OCI-LY7 (cell line): Measurements from ENCODE around the gene PRR14. TPM values are rescaled to one million over a fixed set of nuclear protein-coding genes. Genes with fewer than 3 reads are reported as not detected.
A peak's percentile ranks its signal among the peaks of the same experiment; 100 is the strongest.

ENCODE experiments used
- Bru-seq: library from RNA; stranded (reverse); fragments of 400-500 nt; gene quantifications from one replicate; lab custom pipeline; 2021; lab: Mats Ljungman, UMichigan
- BruChase-seq, 2 experiments: library from RNA; stranded (reverse); fragments of 400-500 nt; gene quantifications; one replicate each; lab custom pipeline; 2021; lab: Mats Ljungman, UMichigan
- BruUV-seq: library from RNA; stranded (reverse); fragments of 400-500 nt; replicated peaks from 2 replicates; lab custom pipeline; 2021; lab: Mats Ljungman, UMichigan
- CTCF ChIA-PET: fragments of 300-600 bp; sonication (Branson Sonifier 250); formaldehyde crosslinking; loops from one replicate; lab custom pipeline; 2022; ENCODE audit warnings: antibody characterized with exemption; ENCODE audit not compliant: unreplicated experiment; lab: Charles Lee
- POLR2A ChIA-PET: fragments of 300-600 bp; sonication (Branson Sonifier 250); formaldehyde crosslinking; loops from one replicate; lab custom pipeline; 2022; ENCODE audit warnings: antibody characterized with exemption; lab: Charles Lee
- DNase-seq: peaks from one replicate; pipeline ENCODE4 v3.0.0-alpha.2; 2015; ENCODE audit warnings: low spot score
- H2AFZ ChIP-seq: fragments of 200-600 bp; sonication (generic), shearing (Covaris generic); 2 replicates; pipeline ENCODE4 v1.6.1; 2014; ENCODE audit warnings: mild to moderate bottlenecking, antibody characterized with exemption, low read length, moderate library complexity
- H3K27ac ChIP-seq: fragments of 200-600 bp; sonication (generic); 2 replicates; pipeline ENCODE4 v1.5.1; 2014; ENCODE audit warnings: mixed run types, low read depth, mild to moderate bottlenecking, moderate library complexity, low read length, inconsistent platforms; ENCODE audit not compliant: poor library complexity, severe bottlenecking
- H3K36me3 ChIP-seq: fragments of 200-600 bp; sonication (generic); 2 replicates; pipeline ENCODE4 v1.6.1; 2014; ENCODE audit warnings: mild to moderate bottlenecking, antibody characterized with exemption, low read length, moderate library complexity, mixed read lengths; ENCODE audit not compliant: insufficient read depth
- H3K4me1 ChIP-seq: fragments of 200-600 bp; sonication (generic); 2 replicates; pipeline ENCODE4 v1.5.1; 2014; ENCODE audit warnings: mild to moderate bottlenecking, low read length; ENCODE audit not compliant: insufficient read depth, poor library complexity, severe bottlenecking
- H3K4me2 ChIP-seq: fragments of 200-600 bp; sonication (generic); 2 replicates; pipeline ENCODE4 v1.6.1; 2014; ENCODE audit warnings: mild to moderate bottlenecking, low read length
- H3K4me3 ChIP-seq: fragments of 200-600 bp; sonication (generic); 2 replicates; pipeline ENCODE4 v1.5.1; 2014; ENCODE audit warnings: mild to moderate bottlenecking, low read depth, low read length; ENCODE audit not compliant: poor library complexity, severe bottlenecking
- H3K79me2 ChIP-seq: fragments of 200-600 bp; sonication (generic); 2 replicates; pipeline ENCODE4 v1.6.1; 2016; ENCODE audit warnings: low read depth, mild to moderate bottlenecking, low read length, moderate library complexity, mixed read lengths; ENCODE audit not compliant: insufficient read depth
- H3K9me2 ChIP-seq: fragments of 200-600 bp; sonication (generic); 2 replicates; pipeline ENCODE4 v1.6.1; 2016; ENCODE audit warnings: mild to moderate bottlenecking, low read length, mixed read lengths; ENCODE audit not compliant: insufficient read depth
- H3K9me3 ChIP-seq: fragments of 200-600 bp; sonication (generic); 2 replicates; pipeline ENCODE4 v1.6.1; 2014; ENCODE audit warnings: mild to moderate bottlenecking, mixed run types, low read length, mixed read lengths
- H4K20me1 ChIP-seq: fragments of 200-600 bp; sonication (generic); 2 replicates; pipeline ENCODE4 v1.6.1; 2014; ENCODE audit warnings: mild to moderate bottlenecking, antibody characterized with exemption, low read length, moderate library complexity, mixed read lengths; ENCODE audit not compliant: insufficient read depth
- CTCF ChIP-seq: fragments of 200-600 bp; sonication (generic); conservative IDR thresholded peaks from 2 replicates; pipeline ENCODE4 v1.5.1; 2014; ENCODE audit warnings: mild to moderate bottlenecking, antibody characterized with exemption, low read length, moderate library complexity, mixed read lengths
- EZH2phosphoT487 ChIP-seq: fragments of 200-600 bp; sonication (generic); IDR thresholded peaks from 2 replicates; pipeline ENCODE4 v1.6.1; 2018; ENCODE audit warnings: low read depth, borderline replicate concordance, mild to moderate bottlenecking, mixed run types, antibody characterized with exemption, low read length, moderate library complexity, mixed read lengths
- intact Hi-C: fragments of 100-400 bp; cut with micrococcal nuclease; formaldehyde crosslinking; loops from one replicate; pipeline ENCODE4 v1.10.0; 2022; ENCODE audit not compliant: unreplicated experiment
- long read RNA-seq: library from polyadenylated mRNA; stranded (forward); transcript quantifications from one replicate; pipeline ENCODE4 v2.0.0, GENCODE V29; 2022
- total RNA-seq, 2 experiments: library from RNA; depleted of rRNA in 1 of 2; stranded (reverse); fragments of >200 nt in 1 of 2; shearing (Covaris generic) in 1 of 2; gene quantifications; 2 replicates each; pipeline ENCODE4 v1.2.3, GENCODE V29; 2014 to 2022

Gene PRR14
- total RNA-seq (2014; rRNA removed; shearing (Covaris generic)) (33.2 and 35.2 TPM in 2 replicates), total RNA-seq (2022) (75.5 and 81.4 TPM in 2 replicates), Bru-seq, nascent RNA (percentile 65 among the genes with signal in this experiment), BruChase-seq, experiment 1, labeled RNA remaining after a 6-hour chase (percentile 82 among the genes with signal in this experiment), BruChase-seq, experiment 2, labeled RNA remaining after a 2-hour chase (percentile 77 among the genes with signal in this experiment)
- long read RNA-seq, transcript PRR14-203 (11 exons, 2,316 nt): major isoform, 6 of 65 reads
- long read RNA-seq, transcript PRR14-202 (12 exons, 2,198 nt): minor isoform, 5 of 65 reads
- long read RNA-seq, partial matches to known transcripts: 10 of 65 reads
- long read RNA-seq, other reads (novel, unspliced or antisense): 40 of 65 reads

DNA sequence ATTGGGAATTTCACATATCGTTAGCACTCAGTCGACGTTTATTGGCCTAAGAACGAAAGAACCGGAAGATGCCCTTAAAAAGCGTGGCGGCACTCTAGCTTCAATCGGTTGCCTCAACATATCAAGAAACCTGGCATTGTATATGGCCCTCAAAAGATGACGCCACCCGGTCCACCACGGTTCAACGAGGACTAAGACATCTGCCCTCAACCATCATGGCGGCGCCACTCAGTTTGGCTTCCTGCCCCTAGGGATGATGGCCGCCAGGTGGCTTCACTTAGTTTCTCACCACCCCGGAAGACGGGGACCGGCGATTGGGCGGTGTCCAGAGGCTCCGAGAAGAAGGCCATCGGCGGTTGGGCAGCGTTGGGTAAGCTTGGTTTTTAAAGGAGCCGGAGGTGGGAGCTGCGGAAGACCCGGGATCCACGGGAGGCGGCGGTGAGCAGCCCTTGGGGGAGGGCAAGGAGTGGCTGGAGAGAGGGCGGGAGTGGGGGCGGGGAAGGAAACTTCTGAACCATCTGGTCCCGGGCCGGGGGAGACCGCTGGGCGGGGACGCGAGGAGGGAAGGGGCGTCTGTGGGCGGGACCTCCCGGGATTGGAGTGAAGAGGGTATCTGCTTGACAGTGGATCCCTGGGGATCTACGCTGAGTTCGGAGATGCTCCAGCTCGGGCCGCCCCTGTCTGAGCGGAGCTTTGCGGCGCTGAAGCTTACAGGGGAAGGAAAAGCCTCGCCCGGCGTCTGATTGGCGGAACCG is at the start of gene PRR14:
Gene PRR14, plus strand, starts transcription at position 592 of the 755 bp plus-strand sequence. CDS start 686 bp downstream, outside the sequence.
- Histone ChIP-seq H3K4me2 (peak within 1 kb of the TSS; percentile 95), H3K4me1 (peaks cover 17% of the 10 kb centered on the region), H3K36me3 (peaks cover 31% of the 10 kb centered on the region), H3K9me3 (no peaks in the 10 kb centered on the region), H3K4me3 (peak within 1 kb of the TSS; percentile 86), H4K20me1 (no peaks in the 10 kb centered on the region), H2AFZ (peak within 1 kb of the TSS; percentile 99), H3K79me2 (peaks cover 9% of the 10 kb centered on the region; the same call in 1 of the 2 replicates), H3K27ac (peak within 1 kb of the TSS; percentile 75), H3K9me2 (no peaks in the 10 kb centered on the region)
- ChIA-PET POLR2A (interaction anchor here (0.6 to 1.0 kb wide), 9 partner anchors 14 to 647 kb away, joined by 3 to 7 read pairs (median 4); partner anchors contain the start of gene SEPTIN1), CTCF (interaction anchor here (0.6 kb wide), 1 partner anchor 992 kb away, joined by 3 read pairs; no protein-coding TSS in a partner anchor)
- TF ChIP-seq EZH2phosphoT487 (no peak), CTCF (no peak)
- intact Hi-C loops: loop anchor here (2.0 kb wide), 2 partner anchors 48 to 180 kb away; partner anchors contain the start of gene SRCAP
- DNase-seq: peak; percentile 99
- no TSS peak for BruUV-seq

DNA sequence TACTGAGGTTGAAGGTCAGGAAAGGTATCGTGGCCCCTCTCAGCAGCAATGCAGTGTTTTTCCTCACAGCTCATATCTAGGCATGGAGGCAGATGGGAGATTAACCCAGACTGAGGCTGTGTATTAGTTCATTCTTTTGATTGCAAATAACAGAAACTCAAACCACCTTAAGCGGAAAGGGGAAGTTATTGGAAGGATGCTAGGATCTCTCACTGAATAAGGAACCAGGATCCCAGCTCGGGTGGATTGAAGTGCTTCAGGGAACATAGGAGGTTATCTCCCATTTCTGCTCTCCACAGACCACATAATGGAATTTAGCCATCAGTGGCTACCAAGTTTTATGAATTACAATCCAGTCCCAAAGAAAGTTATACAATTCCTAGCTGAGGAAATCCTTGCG is 48.8 kb upstream of the PRR14 start:
- Histone ChIP-seq H3K36me3 (peaks cover 50% of the 10 kb centered on the region), H3K9me3 (0 out of 2 replicates have a peak, but pooled peaks cover 3% of the 10 kb centered on the region), H3K27ac (no peak overlapping the region), H4K20me1 (no peaks in the 10 kb centered on the region), H3K9me2 (no peaks in the 10 kb centered on the region), H3K4me2 (no peak overlapping the region), H3K4me3 (no peak overlapping the region), H3K79me2 (no peaks in the 10 kb centered on the region), H2AFZ (no peak overlapping the region), H3K4me1 (peaks cover 4% of the 10 kb centered on the region)
- DNase-seq: no peak
- CTCF ChIA-PET: no interaction called here
- intact Hi-C loops: no loop called here
- no TSS peak for BruUV-seq
- TF ChIP-seq CTCF (no peak), EZH2phosphoT487 (no peak)
- POLR2A ChIA-PET: interaction anchor here (0.6 to 1.1 kb wide), 2 partner anchors 13 to 18 kb away, joined by 3 read pairs; no protein-coding TSS in a partner anchor
